Gastrocnemius medialis (tissue), 4 donors: ENCODE data around the gene TMEM81. TPM values are rescaled to one million over a fixed set of nuclear protein-coding genes. Genes with fewer than 3 reads are reported as not detected.

ENCODE experiments used
- ATAC-seq, 2 donors: fragments of 150-250 bp; one replicate each; pipeline ENCODE4 v1.9.1; 2016
- DNase-seq, 2 donors: peaks; one replicate each; pipeline ENCODE4 v3.0.0-alpha.2; 2019
- H3K27ac ChIP-seq, 4 donors: fragments of 200-600 bp; sonication (generic); 1 replicate in 1 of 4; 2 replicates in 3 of 4; pipeline ENCODE4 v1.5.1; 2016 to 2018; ENCODE audit warnings: mild to moderate bottlenecking in 2 of 4, moderate library complexity in 1 of 4
- H3K27me3 ChIP-seq, 3 donors: fragments of 200-600 bp; sonication (generic) in 2 of 3; 1 replicate in 1 of 3; 2 replicates in 2 of 3; pipeline versions ENCODE4 v1.5.1 to v1.6.0; 2016 to 2019; ENCODE audit warnings: mild to moderate bottlenecking in 1 of 3, moderate library complexity in 1 of 3
- H3K36me3 ChIP-seq, 2 donors: fragments of 200-600 bp; sonication (generic) in 1 of 2; one replicate each; pipeline ENCODE4 v1.5.1; 2017 to 2018
- H3K4me1 ChIP-seq, 2 donors: fragments of 200-600 bp; sonication (generic) in 1 of 2; one replicate each; pipeline ENCODE4 v1.5.1; 2016 to 2017; ENCODE audit warnings: mild to moderate bottlenecking in 2 of 2
- H3K4me3 ChIP-seq, 4 donors: fragments of 200-600 bp; sonication (generic) in 3 of 4; 1 replicate in 1 of 4; 2 replicates in 3 of 4; pipeline ENCODE4 v1.5.1; 2016 to 2019; ENCODE audit warnings: mild to moderate bottlenecking in 2 of 4
- H3K9me3 ChIP-seq, 3 donors: fragments of 200-600 bp; sonication (generic) in 2 of 3; 1 replicate in 1 of 3; 2 replicates in 2 of 3; pipeline ENCODE4 v1.5.1; 2016 to 2019
- CTCF ChIP-seq, 5 experiments: fragments of 450-650 bp in 3 of 5; fragments of 200-600 bp in 2 of 5; sonication (generic) in 2 of 5; IDR thresholded peaks in 4 of 5; conservative IDR thresholded peaks in 1 of 5; 1 replicate in 4 of 5; 2 replicates in 1 of 5; pipeline ENCODE4 v1.5.1; 2016 to 2019; ENCODE audit warnings: antibody characterized with exemption in 5 of 5, mild to moderate bottlenecking in 3 of 5, moderate library complexity in 3 of 5
- POLR2A ChIP-seq, 2 donors: fragments of 450-650 bp; IDR thresholded peaks; one replicate each; pipeline ENCODE4 v1.6.1; 2017; ENCODE audit warnings: antibody characterized with exemption in 2 of 2, mild to moderate bottlenecking in 2 of 2, moderate library complexity in 2 of 2
- in situ Hi-C, 4 donors: fragments of 200-750 bp; cut with MboI; loops; one replicate each; pipeline versions ENCODE4 v1.15.0 to v1.8.0; 2017; ENCODE audit warnings: low sequenced_read_pairs in 4 of 4
- intact Hi-C: fragments of 100-400 bp; cut with DNase I; formaldehyde crosslinking; loops from one replicate; pipeline ENCODE4 v1.15.1; 2023; ENCODE audit warnings: low total_unique reads
- total RNA-seq, 4 donors: library from RNA; depleted of rRNA; stranded (reverse); fragments of >200 nt; gene quantifications; one replicate each; pipeline versions ENCODE4 v1.1.0 to v1.2.3, GENCODE V29; 2016

TMEM81 gene
- total RNA-seq, 4 donors from 2014 or later: 3.3 to 6.1 (median 4.7) TPM

GRCh38 chr1:205124726-205125125 is 40.5 kb upstream of the TMEM81 start:
- TF ChIP-seq CTCF (IDR thresholded peaks at IDR 0.05 in 4 of 5, conservative IDR thresholded peaks at IDR 0.05 in 1 of 5): no peak
- no peak for TF ChIP-seq POLR2A (IDR thresholded peaks at IDR 0.05)
- ATAC-seq (no peak), DNase-seq (no peak)
- Histone ChIP-seq H3K9me3 (no peaks in the 10 kb centered on the region), H3K36me3 (no peaks in the 10 kb centered on the region), H3K27me3 (no peaks in the 10 kb centered on the region), H3K4me1 (peaks cover 23 to 30% of the 10 kb centered on the region in 2 donors), H3K27ac (no peak overlapping the region), H3K4me3 (no peak overlapping the region)
- intact Hi-C loops: loop anchor here (5.0 kb wide), 4 partner anchors 73 to 607 kb away; partner anchors contain the start of genes DSTYK and MDM4
- in situ Hi-C loops: loop anchor here in 1 of 4 donors (10.0 kb wide), 1 partner anchor 130 kb away; no protein-coding TSS in a partner anchor

DNA sequence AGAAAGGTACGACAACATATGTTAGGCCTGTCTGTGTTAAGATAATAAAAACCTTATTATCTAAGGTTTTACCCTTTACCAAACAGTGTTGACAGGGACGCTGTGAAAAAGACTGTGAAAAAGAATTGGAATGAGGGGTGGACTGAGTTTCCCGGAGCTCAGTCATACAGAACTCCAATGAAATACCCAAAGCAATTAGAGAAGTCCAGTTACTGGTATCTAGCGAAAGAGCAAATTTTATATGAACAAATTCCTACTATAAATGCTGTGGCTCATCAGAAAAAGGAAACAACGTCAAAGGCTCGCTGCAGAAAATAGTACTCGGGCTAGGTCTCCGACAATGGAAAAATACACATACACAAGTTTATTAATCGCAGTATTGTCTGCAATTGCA is 38.2 kb upstream of the TMEM81 start:
- TF ChIP-seq CTCF (IDR thresholded peaks at IDR 0.05 in 4 of 5, conservative IDR thresholded peaks at IDR 0.05 in 1 of 5) (peak in 1 of 5 experiments; percentile 24), POLR2A (IDR thresholded peaks at IDR 0.05) (no peak)
- no peaks in the 10 kb centered on the region for H3K9me3 ChIP-seq
- peak overlapping the region; percentile 85 to 92 (median 88) for H3K27ac ChIP-seq
- in situ Hi-C loops (loop anchor here in 1 of 4 donors (10.0 kb wide), 1 partner anchor 132 kb away; no protein-coding TSS in a partner anchor), intact Hi-C loops (loop anchor here (2.0 to 5.0 kb wide), 7 partner anchors 18 to 605 kb away; partner anchors contain the start of genes DSTYK and MDM4)
- H3K4me3 ChIP-seq: peak overlapping the region; percentile 84 to 94 (median 90)
- ATAC-seq (peak; percentile 5 to 20), DNase-seq (no peak)
- peaks cover 31 to 35% of the 10 kb centered on the region in 2 donors for H3K4me1 ChIP-seq
- no peaks in the 10 kb centered on the region for H3K27me3 ChIP-seq
- no peaks in the 10 kb centered on the region for H3K36me3 ChIP-seq

GRCh38 chr1:205121660-205122488 is 37.6 kb upstream of the TMEM81 start, which contains the start of gene RBBP5:
TSS of gene RBBP5 (minus strand) at chr1:205121978. CDS start at chr1:205121873, 105 bp downstream.
- peak; percentile 74 to 78 for TF ChIP-seq POLR2A (IDR thresholded peaks at IDR 0.05)
- TF ChIP-seq CTCF (IDR thresholded peaks at IDR 0.05 in 4 of 5, conservative IDR thresholded peaks at IDR 0.05 in 1 of 5): peak; percentile 49 to 84 (median 60)
- in situ Hi-C loops: loop anchor here in 1 of 4 donors (10.0 kb wide), 1 partner anchor 133 kb away; no protein-coding TSS in a partner anchor
- intact Hi-C loops: loop anchor here (2.0 to 5.0 kb wide), 7 partner anchors 19 to 605 kb away; partner anchors contain the start of genes DSTYK and MDM4

DNA sequence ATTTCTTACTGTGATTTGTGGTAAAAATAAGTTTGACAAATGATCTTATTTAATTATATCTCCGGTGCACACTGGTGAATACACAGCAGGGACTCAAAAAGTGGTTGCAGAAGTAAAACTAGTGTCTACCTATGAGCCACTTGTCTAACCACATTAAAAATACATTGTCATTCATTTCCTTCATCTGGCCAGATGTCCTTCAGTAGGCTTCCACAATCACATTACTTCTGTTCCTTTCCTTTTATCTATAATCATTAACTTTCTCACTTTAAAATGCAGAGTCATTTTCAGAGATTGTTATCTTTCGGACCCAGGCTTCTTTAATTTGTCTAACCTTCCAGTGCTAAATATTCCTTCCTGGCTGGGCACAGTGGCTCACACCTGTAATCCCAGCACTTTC is 34.5 kb upstream of the TMEM81 start:
- H3K4me3 ChIP-seq: no peak overlapping the region
- DNase-seq (no peak), ATAC-seq (no peak)
- in situ Hi-C loops (no loop called here), intact Hi-C loops (no loop called here)
- TF ChIP-seq CTCF (IDR thresholded peaks at IDR 0.05 in 4 of 5, conservative IDR thresholded peaks at IDR 0.05 in 1 of 5) (no peak), POLR2A (IDR thresholded peaks at IDR 0.05) (no peak)
- no peaks in the 10 kb centered on the region for H3K9me3 ChIP-seq
- peaks cover 34 to 35% of the 10 kb centered on the region in 2 donors for H3K4me1 ChIP-seq
- no peaks in the 10 kb centered on the region for H3K27me3 ChIP-seq
- H3K36me3 ChIP-seq: peaks cover 3 to 12% of the 10 kb centered on the region in 2 donors
- H3K27ac ChIP-seq: no peak overlapping the region

More at GRCh38 chr1:205121660-205122488, 37.6 kb upstream of the TMEM81 start, which contains the start of gene RBBP5:
- Histone ChIP-seq H3K4me1 (peaks cover 33 to 35% of the 10 kb centered on the region in 2 donors), H3K27ac (peak within 1 kb of the TSS; percentile 85 to 92 (median 88)), H3K4me3 (peak within 1 kb of the TSS; percentile 84 to 94 (median 90)), H3K9me3 (no peaks in the 10 kb centered on the region), H3K27me3 (no peaks in the 10 kb centered on the region), H3K36me3 (no peaks in the 10 kb centered on the region)
- peak; percentile 94 to 97 for DNase-seq
- ATAC-seq: peak; percentile 98 to 99
